OCI-LY7 (cell line): ENCODE data around the gene RDH5. TPM values are rescaled to one million over a fixed set of nuclear protein-coding genes. Genes with fewer than 3 reads are reported as not detected.

Experiments
- BruUV-seq: library from RNA; stranded (reverse); fragments of 400-500 nt; replicated peaks from 2 replicates; lab custom pipeline; 2021; lab: Mats Ljungman, UMichigan
- CTCF ChIA-PET: fragments of 300-600 bp; sonication (Branson Sonifier 250); formaldehyde crosslinking; loops from one replicate; lab custom pipeline; 2022; ENCODE audit warnings: antibody characterized with exemption; ENCODE audit not compliant: unreplicated experiment; lab: Charles Lee
- POLR2A ChIA-PET: fragments of 300-600 bp; sonication (Branson Sonifier 250); formaldehyde crosslinking; loops from one replicate; lab custom pipeline; 2022; ENCODE audit warnings: antibody characterized with exemption; lab: Charles Lee
- DNase-seq: peaks from one replicate; pipeline ENCODE4 v3.0.0-alpha.2; 2015; ENCODE audit warnings: low spot score
- H2AFZ ChIP-seq: fragments of 200-600 bp; sonication (generic), shearing (Covaris generic); 2 replicates; pipeline ENCODE4 v1.6.1; 2014; ENCODE audit warnings: mild to moderate bottlenecking, antibody characterized with exemption, low read length, moderate library complexity
- H3K27ac ChIP-seq: fragments of 200-600 bp; sonication (generic); 2 replicates; pipeline ENCODE4 v1.5.1; 2014; ENCODE audit warnings: mixed run types, low read depth, mild to moderate bottlenecking, moderate library complexity, low read length, inconsistent platforms; ENCODE audit not compliant: poor library complexity, severe bottlenecking
- H3K36me3 ChIP-seq: fragments of 200-600 bp; sonication (generic); 2 replicates; pipeline ENCODE4 v1.6.1; 2014; ENCODE audit warnings: mild to moderate bottlenecking, antibody characterized with exemption, low read length, moderate library complexity, mixed read lengths; ENCODE audit not compliant: insufficient read depth
- H3K4me1 ChIP-seq: fragments of 200-600 bp; sonication (generic); 2 replicates; pipeline ENCODE4 v1.5.1; 2014; ENCODE audit warnings: mild to moderate bottlenecking, low read length; ENCODE audit not compliant: insufficient read depth, poor library complexity, severe bottlenecking
- H3K4me2 ChIP-seq: fragments of 200-600 bp; sonication (generic); 2 replicates; pipeline ENCODE4 v1.6.1; 2014; ENCODE audit warnings: mild to moderate bottlenecking, low read length
- H3K4me3 ChIP-seq: fragments of 200-600 bp; sonication (generic); 2 replicates; pipeline ENCODE4 v1.5.1; 2014; ENCODE audit warnings: mild to moderate bottlenecking, low read depth, low read length; ENCODE audit not compliant: poor library complexity, severe bottlenecking
- H3K79me2 ChIP-seq: fragments of 200-600 bp; sonication (generic); 2 replicates; pipeline ENCODE4 v1.6.1; 2016; ENCODE audit warnings: low read depth, mild to moderate bottlenecking, low read length, moderate library complexity, mixed read lengths; ENCODE audit not compliant: insufficient read depth
- H3K9me2 ChIP-seq: fragments of 200-600 bp; sonication (generic); 2 replicates; pipeline ENCODE4 v1.6.1; 2016; ENCODE audit warnings: mild to moderate bottlenecking, low read length, mixed read lengths; ENCODE audit not compliant: insufficient read depth
- H3K9me3 ChIP-seq: fragments of 200-600 bp; sonication (generic); 2 replicates; pipeline ENCODE4 v1.6.1; 2014; ENCODE audit warnings: mild to moderate bottlenecking, mixed run types, low read length, mixed read lengths
- H4K20me1 ChIP-seq: fragments of 200-600 bp; sonication (generic); 2 replicates; pipeline ENCODE4 v1.6.1; 2014; ENCODE audit warnings: mild to moderate bottlenecking, antibody characterized with exemption, low read length, moderate library complexity, mixed read lengths; ENCODE audit not compliant: insufficient read depth
- CTCF ChIP-seq: fragments of 200-600 bp; sonication (generic); conservative IDR thresholded peaks from 2 replicates; pipeline ENCODE4 v1.5.1; 2014; ENCODE audit warnings: mild to moderate bottlenecking, antibody characterized with exemption, low read length, moderate library complexity, mixed read lengths
- EZH2phosphoT487 ChIP-seq: fragments of 200-600 bp; sonication (generic); IDR thresholded peaks from 2 replicates; pipeline ENCODE4 v1.6.1; 2018; ENCODE audit warnings: low read depth, borderline replicate concordance, mild to moderate bottlenecking, mixed run types, antibody characterized with exemption, low read length, moderate library complexity, mixed read lengths
- intact Hi-C: fragments of 100-400 bp; cut with micrococcal nuclease; formaldehyde crosslinking; loops from one replicate; pipeline ENCODE4 v1.10.0; 2022; ENCODE audit not compliant: unreplicated experiment
- small RNA-seq: library from RNA; depleted of rRNA; stranded (forward); fragments of <200 nt; gene quantifications from one replicate; pipeline ENCODE3, GENCODE V24; 2014
- total RNA-seq, 2 experiments: library from RNA; depleted of rRNA in 1 of 2; stranded (reverse); fragments of >200 nt in 1 of 2; shearing (Covaris generic) in 1 of 2; gene quantifications; 2 replicates each; pipeline ENCODE4 v1.2.3, GENCODE V29; 2014 to 2022

Gene RDH5
- total RNA-seq, 2 experiments from 2014 or later, result 6.2 to 20.1 TPM

GRCh38 chr12:55767156-55767555, 47.0 kb downstream of the RDH5 start:
- H3K9me2 ChIP-seq, result no peaks in the 10 kb centered on the region
- intact Hi-C loops, result no loop called here
- no peak overlapping the region for H3K27ac ChIP-seq
- no peak for TF ChIP-seq CTCF
- H3K9me3 ChIP-seq, result no peaks in the 10 kb centered on the region
- no peak overlapping the region for H2AFZ ChIP-seq
- H3K79me2 ChIP-seq, result no peaks in the 10 kb centered on the region
- ChIA-PET POLR2A (interaction anchor here (0.7 to 0.9 kb wide), 3 partner anchors 10 to 405 kb away, joined by 3 to 5 read pairs (median 4); no protein-coding TSS in a partner anchor), CTCF (no interaction called here)
- no peak overlapping the region for H3K4me2 ChIP-seq
- H3K36me3 ChIP-seq, result peaks cover 83% of the 10 kb centered on the region
- no peaks in the 10 kb centered on the region for H4K20me1 ChIP-seq
- no peak for DNase-seq
- H3K4me3 ChIP-seq, result no peak overlapping the region
- BruUV-seq, result no TSS peak
- no peaks in the 10 kb centered on the region for H3K4me1 ChIP-seq

- DNase-seq, result no peak
- Histone ChIP-seq H4K20me1 (no peaks in the 10 kb centered on the region), H3K79me2 (no peaks in the 10 kb centered on the region), H3K4me1 (no peaks in the 10 kb centered on the region), H3K4me2 (no peak overlapping the region), H3K27ac (no peak overlapping the region), H3K4me3 (no peak overlapping the region), H2AFZ (no peak overlapping the region), H3K9me3 (no peaks in the 10 kb centered on the region), H3K9me2 (no peaks in the 10 kb centered on the region), H3K36me3 (peaks cover 87% of the 10 kb centered on the region)
- intact Hi-C loops, result no loop called here
- no peak for TF ChIP-seq CTCF
- no peak for TF ChIP-seq EZH2phosphoT487
- ChIA-PET POLR2A (interaction anchor here (0.6 to 1.7 kb wide), 3 partner anchors 17 to 44 kb away, joined by 3 read pairs; no protein-coding TSS in a partner anchor), CTCF (no interaction called here)
- no TSS peak for BruUV-seq
Measured at GRCh38 chr12:55771736-55772135, 51.5 kb downstream of the RDH5 start.

Small RNA genes within 50 kb of the gene (small RNA-seq; reads per million reads assigned to genes)
- gene AC009779.1 (not detected), gene RF00017 (not detected)

Other genes starting within 250 kb of the RDH5 start
- not detected in 2 replicates for gene OR6C68, start 228.0 kb upstream of the RDH5 start, total RNA-seq (2014; rRNA removed; shearing (Covaris generic))
- gene OR6C68, start 228.0 kb upstream of the RDH5 start, total RNA-seq (2022), result not detected in 2 replicates
- not detected in 2 replicates for gene OR6C4, start 170.8 kb upstream of the RDH5 start, total RNA-seq (2014; rRNA removed; shearing (Covaris generic))
- not detected in 2 replicates for gene OR6C4, start 170.8 kb upstream of the RDH5 start, total RNA-seq (2022)
- gene OR2AP1, start 147.9 kb upstream of the RDH5 start, total RNA-seq (2014; rRNA removed; shearing (Covaris generic)), result not detected in 2 replicates
- gene OR2AP1, start 147.9 kb upstream of the RDH5 start, total RNA-seq (2022), result not detected in 2 replicates
- not detected in 2 replicates for gene OR10P1, start 83.5 kb upstream of the RDH5 start, total RNA-seq (2014; rRNA removed; shearing (Covaris generic))
- gene OR10P1, start 83.5 kb upstream of the RDH5 start, total RNA-seq (2022), result not detected in 2 replicates
- 1.5 and 2.3 TPM in 2 replicates for gene ITGA7, start 12.5 kb upstream of the RDH5 start, total RNA-seq (2014; rRNA removed; shearing (Covaris generic))
- 3.3 and 4.0 TPM in 2 replicates for gene ITGA7, start 12.5 kb upstream of the RDH5 start, total RNA-seq (2022)
- gene BLOC1S1, start 4.3 kb upstream of the RDH5 start, total RNA-seq (2014; rRNA removed; shearing (Covaris generic)), result 139 and 161 TPM in 2 replicates
- 152 and 159 TPM in 2 replicates for gene BLOC1S1, start 4.3 kb upstream of the RDH5 start, total RNA-seq (2022)
- 102 and 143 TPM in 2 replicates for gene CD63, start 8.6 kb downstream of the RDH5 start, total RNA-seq (2014; rRNA removed; shearing (Covaris generic))
- 112 and 130 TPM in 2 replicates for gene CD63, start 8.6 kb downstream of the RDH5 start, total RNA-seq (2022)
- gene GDF11, start 22.7 kb downstream of the RDH5 start, total RNA-seq (2014; rRNA removed; shearing (Covaris generic)), result 4.5 and 5.2 TPM in 2 replicates
- gene GDF11, start 22.7 kb downstream of the RDH5 start, total RNA-seq (2022), result 18.0 and 19.9 TPM in 2 replicates
- gene SARNP, start 97.3 kb downstream of the RDH5 start, total RNA-seq (2014; rRNA removed; shearing (Covaris generic)), result 86.1 and 161 TPM in 2 replicates
- 85.5 and 92.0 TPM in 2 replicates for gene SARNP, start 97.3 kb downstream of the RDH5 start, total RNA-seq (2022)
- 13.4 and 20.0 TPM in 2 replicates for gene ORMDL2, start 97.6 kb downstream of the RDH5 start, total RNA-seq (2014; rRNA removed; shearing (Covaris generic))
- 22.9 and 27.1 TPM in 2 replicates for gene ORMDL2, start 97.6 kb downstream of the RDH5 start, total RNA-seq (2022)
- gene DNAJC14, start 109.2 kb downstream of the RDH5 start, total RNA-seq (2014; rRNA removed; shearing (Covaris generic)), result 50.8 and 60.9 TPM in 2 replicates
- 52.3 and 59.3 TPM in 2 replicates for gene DNAJC14, start 109.2 kb downstream of the RDH5 start, total RNA-seq (2022)
- gene MMP19, start 122.5 kb downstream of the RDH5 start, total RNA-seq (2014; rRNA removed; shearing (Covaris generic)), result not detected in 2 replicates
- gene MMP19, start 122.5 kb downstream of the RDH5 start, total RNA-seq (2022), result not detected in 2 replicates
- gene PYM1, start 207.5 kb downstream of the RDH5 start, total RNA-seq (2014; rRNA removed; shearing (Covaris generic)), result 88.5 and 97.2 TPM in 2 replicates
- gene PYM1, start 207.5 kb downstream of the RDH5 start, total RNA-seq (2022), result 82.7 and 88.5 TPM in 2 replicates
- gene DGKA, start 210.8 kb downstream of the RDH5 start, total RNA-seq (2014; rRNA removed; shearing (Covaris generic)), result 106 and 144 TPM in 2 replicates
- gene DGKA, start 210.8 kb downstream of the RDH5 start, total RNA-seq (2022), result 170 and 216 TPM in 2 replicates
- gene PMEL, start 245.6 kb downstream of the RDH5 start, total RNA-seq (2014; rRNA removed; shearing (Covaris generic)), result 0.49 and 1.4 TPM in 2 replicates
- gene PMEL, start 245.6 kb downstream of the RDH5 start, total RNA-seq (2022), result 2.4 and 3.0 TPM in 2 replicates
- gene CDK2, start 246.4 kb downstream of the RDH5 start, total RNA-seq (2014; rRNA removed; shearing (Covaris generic)), result 57.8 and 68.1 TPM in 2 replicates
- gene CDK2, start 246.4 kb downstream of the RDH5 start, total RNA-seq (2022), result 80.9 and 81.4 TPM in 2 replicates